ENCODE data around the gene TEX35. TPM values are rescaled to one million over a fixed set of nuclear protein-coding genes. Genes with fewer than 3 reads are reported as not detected.

Gene TEX35
- total RNA-seq, 2 experiments from 2014 or later: not detected

GRCh38 chr1:178531887-178532286 is 19.0 kb downstream of the TEX35 start:
- Mint-ChIP-seq H3K27me3 (no peaks in the 10 kb centered on the region), H3K4me3 (no peak overlapping the region), H3K27ac (no peak overlapping the region), H3K9me3 (no peaks in the 10 kb centered on the region), H3K36me3 (ENCODE audit: low read depth) (no peaks in the 10 kb centered on the region), H3K4me1 (peaks cover 1% of the 10 kb centered on the region)
- POLR2A ChIA-PET: no interaction called here
- DNase-seq: no peak
- CTCF ChIA-PET: interaction anchor here (0.9 to 2.3 kb wide), 2 partner anchors 10 to 472 kb away, joined by 3 to 15 read pairs; no protein-coding TSS in a partner anchor

- H3K4me3 Mint-ChIP-seq: no peak overlapping the region
- H3K27me3 Mint-ChIP-seq: no peaks in the 10 kb centered on the region
- ChIA-PET CTCF (interaction anchor here (0.9 to 2.3 kb wide), 2 partner anchors 10 to 471 kb away, joined by 3 to 15 read pairs; no protein-coding TSS in a partner anchor), POLR2A (no interaction called here)
- no peaks in the 10 kb centered on the region for H3K36me3 Mint-ChIP-seq (ENCODE audit: low read depth)
- peaks cover 1% of the 10 kb centered on the region for H3K4me1 Mint-ChIP-seq
- no peaks in the 10 kb centered on the region for H3K9me3 Mint-ChIP-seq
- DNase-seq: peak; percentile 74
- H3K27ac Mint-ChIP-seq: no peak overlapping the region
Measured at GRCh38 chr1:178532392-178532791, 19.5 kb downstream of the TEX35 start.

GRCh38 chr1:178533121-178533946 is 20.4 kb downstream of the TEX35 start:
- no peak for DNase-seq
- Mint-ChIP-seq H3K36me3 (ENCODE audit: low read depth) (no peaks in the 10 kb centered on the region), H3K27me3 (no peaks in the 10 kb centered on the region), H3K4me1 (peaks cover 1% of the 10 kb centered on the region), H3K9me3 (no peaks in the 10 kb centered on the region), H3K27ac (no peak overlapping the region), H3K4me3 (no peak overlapping the region)
- CTCF ChIA-PET: interaction anchor here (0.6 to 2.3 kb wide), 4 partner anchors 12 to 679 kb away, joined by 3 to 15 read pairs (median 4); no protein-coding TSS in a partner anchor
- POLR2A ChIA-PET: interaction anchor here (0.6 kb wide), 1 partner anchor 220 kb away, joined by 6 read pairs; no protein-coding TSS in a partner anchor

GRCh38 chr1:178534137-178534868 is 21.4 kb downstream of the TEX35 start:
- POLR2A ChIA-PET: no interaction called here

GRCh38 chr1:178536329-178536728 is 23.4 kb downstream of the TEX35 start:
- peaks cover 1% of the 10 kb centered on the region for H3K4me1 Mint-ChIP-seq
- no peaks in the 10 kb centered on the region for H3K27me3 Mint-ChIP-seq
- no peak overlapping the region for H3K27ac Mint-ChIP-seq
- DNase-seq: no peak
- CTCF ChIA-PET: interaction anchor here (1.3 kb wide), 1 partner anchor 217 kb away, joined by 3 read pairs; no protein-coding TSS in a partner anchor
- no peaks in the 10 kb centered on the region for H3K9me3 Mint-ChIP-seq
- POLR2A ChIA-PET: no interaction called here
- H3K36me3 Mint-ChIP-seq (ENCODE audit: low read depth): no peaks in the 10 kb centered on the region
- no peak overlapping the region for H3K4me3 Mint-ChIP-seq

More at GRCh38 chr1:178534137-178534868, 21.4 kb downstream of the TEX35 start:
- Mint-ChIP-seq H3K4me3 (no peak overlapping the region), H3K9me3 (no peaks in the 10 kb centered on the region), H3K27me3 (no peaks in the 10 kb centered on the region), H3K27ac (no peak overlapping the region), H3K4me1 (peaks cover 1% of the 10 kb centered on the region), H3K36me3 (ENCODE audit: low read depth) (no peaks in the 10 kb centered on the region)
- no peak for DNase-seq
- CTCF ChIA-PET: interaction anchor here (2.3 kb wide), 1 partner anchor 469 kb away, joined by 15 read pairs; no protein-coding TSS in a partner anchor

GRCh38 chr1:178536844-178537371 is 24.0 kb downstream of the TEX35 start:
- no peak for DNase-seq
- Mint-ChIP-seq H3K36me3 (ENCODE audit: low read depth) (no peaks in the 10 kb centered on the region), H3K27ac (no peak overlapping the region), H3K27me3 (no peaks in the 10 kb centered on the region), H3K4me3 (no peak overlapping the region), H3K4me1 (peaks cover 1% of the 10 kb centered on the region), H3K9me3 (no peaks in the 10 kb centered on the region)
- ChIA-PET CTCF (interaction anchor here (1.3 kb wide), 1 partner anchor 216 kb away, joined by 3 read pairs; no protein-coding TSS in a partner anchor), POLR2A (no interaction called here)

GRCh38 chr1:178537382-178538090 is 24.6 kb downstream of the TEX35 start:
- no peaks in the 10 kb centered on the region for H3K4me1 Mint-ChIP-seq
- ChIA-PET POLR2A (no interaction called here), CTCF (interaction anchor here (0.7 kb wide), 1 partner anchor 540 kb away, joined by 3 read pairs; no protein-coding TSS in a partner anchor)
- no peak overlapping the region for H3K27ac Mint-ChIP-seq
- H3K9me3 Mint-ChIP-seq: no peaks in the 10 kb centered on the region
- H3K36me3 Mint-ChIP-seq (ENCODE audit: low read depth): no peaks in the 10 kb centered on the region
- H3K4me3 Mint-ChIP-seq: no peak overlapping the region
- no peak for DNase-seq
- no peaks in the 10 kb centered on the region for H3K27me3 Mint-ChIP-seq

- Mint-ChIP-seq H3K27ac (no peak overlapping the region), H3K4me1 (peaks cover 3% of the 10 kb centered on the region), H3K4me3 (no peak overlapping the region), H3K27me3 (no peaks in the 10 kb centered on the region), H3K36me3 (ENCODE audit: low read depth) (no peaks in the 10 kb centered on the region), H3K9me3 (no peaks in the 10 kb centered on the region)
- POLR2A ChIA-PET: interaction anchor here (0.6 kb wide), 1 partner anchor 591 kb away, joined by 3 read pairs; no protein-coding TSS in a partner anchor
- CTCF ChIA-PET: interaction anchor here (0.6 kb wide), 1 partner anchor 223 kb away, joined by 4 read pairs; no protein-coding TSS in a partner anchor
- no peak for DNase-seq
Measured at GRCh38 chr1:178538192-178538916, 25.4 kb downstream of the TEX35 start.

GRCh38 chr1:178539291-178539690 is 26.4 kb downstream of the TEX35 start:
- no peaks in the 10 kb centered on the region for H3K36me3 Mint-ChIP-seq (ENCODE audit: low read depth)
- H3K4me3 Mint-ChIP-seq: no peak overlapping the region
- CTCF ChIA-PET: no interaction called here
- DNase-seq: no peak
- no peaks in the 10 kb centered on the region for H3K27me3 Mint-ChIP-seq
- H3K4me1 Mint-ChIP-seq: peaks cover 6% of the 10 kb centered on the region
- POLR2A ChIA-PET: no interaction called here
- H3K9me3 Mint-ChIP-seq: no peaks in the 10 kb centered on the region
- H3K27ac Mint-ChIP-seq: no peak overlapping the region

GRCh38 chr1:178540204-178540603 is 27.3 kb downstream of the TEX35 start:
- H3K36me3 Mint-ChIP-seq (ENCODE audit: low read depth): no peaks in the 10 kb centered on the region

GRCh38 chr1:178540646-178541045 is 27.7 kb downstream of the TEX35 start:
- Mint-ChIP-seq H3K4me3 (no peak overlapping the region), H3K27me3 (no peaks in the 10 kb centered on the region), H3K36me3 (ENCODE audit: low read depth) (no peaks in the 10 kb centered on the region), H3K9me3 (no peaks in the 10 kb centered on the region), H3K4me1 (peaks cover 6% of the 10 kb centered on the region), H3K27ac (no peak overlapping the region)
- POLR2A ChIA-PET: no interaction called here
- DNase-seq: no peak
- CTCF ChIA-PET: interaction anchor here (1.1 to 1.5 kb wide), 2 partner anchors 10 to 24 kb away, joined by 3 to 4 read pairs; no protein-coding TSS in a partner anchor

More at GRCh38 chr1:178540204-178540603, 27.3 kb downstream of the TEX35 start:
- Mint-ChIP-seq H3K27me3 (no peaks in the 10 kb centered on the region), H3K27ac (no peak overlapping the region), H3K4me3 (no peak overlapping the region), H3K4me1 (peaks cover 6% of the 10 kb centered on the region), H3K9me3 (no peaks in the 10 kb centered on the region)
- CTCF ChIA-PET: interaction anchor here (1.1 kb wide), 1 partner anchor 24 kb away, joined by 3 read pairs; no protein-coding TSS in a partner anchor
- no peak for DNase-seq
- POLR2A ChIA-PET: no interaction called here
